Caco-2 (cell line): ENCODE measurements around the gene PPM1H. TPM values are rescaled to one million over a fixed set of nuclear protein-coding genes. Genes with fewer than 3 reads are reported as not detected.
"Not testable (repeated sequence)": the region's sequence is repeated elsewhere in the genome, so short reads cannot be mapped to it uniquely, and the experiment has no call there.

Experiments used
- BruUV-seq: library from RNA; stranded (reverse); fragments of 400-500 nt; replicated peaks from 2 replicates; lab custom pipeline; 2021; lab: Mats Ljungman, UMichigan
- CTCF ChIA-PET: fragments of 300-600 bp; sonication (Branson Sonifier 250); formaldehyde crosslinking; loops from one replicate; lab custom pipeline; 2022; ENCODE audit warnings: antibody characterized with exemption; lab: Charles Lee
- POLR2A ChIA-PET: fragments of 300-600 bp; sonication (Branson Sonifier 250); formaldehyde crosslinking; loops from one replicate; lab custom pipeline; 2022; ENCODE audit warnings: antibody characterized with exemption; lab: Charles Lee
- DNase-seq, 2 experiments: peaks; one replicate each; pipeline versions ENCODE4 v3.0.0 to v3.0.0-alpha.2; 2020 to 2022
- H3K27me3 ChIP-seq: replicated peaks from 2 replicates; pipeline ENCODE4 v1.6.0; 2011; ENCODE audit warnings: low read length; ENCODE audit not compliant: control insufficient read depth, insufficient read depth
- H3K36me3 ChIP-seq: 2 replicates; pipeline ENCODE4 v1.5.1; 2011; ENCODE audit warnings: low read length; ENCODE audit not compliant: control insufficient read depth, insufficient read depth
- H3K4me1 ChIP-seq: fragments of 250-450 bp; sonication (Bioruptor Pico); 2 replicates; pipeline ENCODE4 v1.5.1; 2020; ENCODE audit warnings: mild to moderate bottlenecking
- H3K4me3 ChIP-seq: 2 replicates; pipeline ENCODE4 v1.5.1; 2011; ENCODE audit warnings: low read depth, mild to moderate bottlenecking, control low read depth, low read length
- H3K9me3 ChIP-seq: fragments of 250-450 bp; sonication (Bioruptor Pico); 2 replicates; pipeline ENCODE4 v1.5.1; 2020; ENCODE audit warnings: mild to moderate bottlenecking, moderate library complexity
- H3K27ac Mint-ChIP-seq: one replicate; pipeline ENCODE4 v1.8.0; 2022; ENCODE audit warnings: mixed read lengths; ENCODE audit not compliant: unreplicated experiment
- H3K27me3 Mint-ChIP-seq: one replicate; pipeline ENCODE4 v1.8.0; 2022; ENCODE audit warnings: mixed read lengths; ENCODE audit not compliant: insufficient read depth, unreplicated experiment
- H3K36me3 Mint-ChIP-seq: one replicate; pipeline ENCODE4 v1.8.0; 2022; ENCODE audit warnings: mild to moderate bottlenecking, mixed read lengths; ENCODE audit not compliant: insufficient read depth, unreplicated experiment
- H3K4me1 Mint-ChIP-seq: one replicate; pipeline ENCODE4 v1.8.0; 2022; ENCODE audit warnings: low read depth, mixed read lengths; ENCODE audit not compliant: unreplicated experiment
- H3K4me3 Mint-ChIP-seq: one replicate; pipeline ENCODE4 v1.8.0; 2022; ENCODE audit warnings: mild to moderate bottlenecking, moderate library complexity, mixed read lengths; ENCODE audit not compliant: unreplicated experiment
- H3K9me3 Mint-ChIP-seq: one replicate; pipeline ENCODE4 v1.8.0; 2022; ENCODE audit warnings: mixed read lengths; ENCODE audit not compliant: unreplicated experiment
- CTCF ChIP-seq, 2 experiments: fragments of 200-600 bp in 1 of 2; IDR thresholded peaks; 1 replicate in 1 of 2; 2 replicates in 1 of 2; pipeline versions ENCODE4 v1.5.1 to v1.8.0; 2011 to 2022; ENCODE audit warnings: antibody characterized with exemption in 1 of 2, control low read depth in 1 of 2, inconsistent platforms in 1 of 2, low read depth in 1 of 2, low read length in 1 of 2, mild to moderate bottlenecking in 1 of 2, moderate library complexity in 1 of 2; ENCODE audit not compliant: insufficient read depth in 1 of 2, severe bottlenecking in 1 of 2, unreplicated experiment in 1 of 2
- intact Hi-C: fragments of 100-400 bp; cut with micrococcal nuclease; formaldehyde crosslinking; loops from one replicate; pipeline ENCODE4 v1.10.0; 2022; ENCODE audit not compliant: unreplicated experiment
- total RNA-seq: library from RNA; stranded (reverse); gene quantifications from 2 replicates; pipeline ENCODE4 v1.2.3, GENCODE V29; 2022

PPM1H gene
- total RNA-seq, 1 experiment from 2014 or later = 151 TPM

GRCh38 chr12:62882696-62883095 lies 52.3 kb downstream of the PPM1H start:
- H3K4me3 Mint-ChIP-seq = no peak overlapping the region
- H3K4me1 Mint-ChIP-seq = peaks cover 32% of the 10 kb centered on the region
- no TSS peak for BruUV-seq
- H3K9me3 ChIP-seq = no peaks in the 10 kb centered on the region
- peaks cover 7% of the 10 kb centered on the region for H3K9me3 Mint-ChIP-seq
- TF ChIP-seq CTCF (IDR thresholded peaks at IDR 0.05; ENCODE audit: insufficient read depth in 1 of 2, low read depth in 1 of 2, low read length in 1 of 2, severe bottlenecking in 1 of 2, unreplicated experiment in 1 of 2) = no peak
- H3K27me3 Mint-ChIP-seq = no peaks in the 10 kb centered on the region
- 0 out of 2 replicates have a peak, but pooled peaks cover 1% of the 10 kb centered on the region for H3K36me3 ChIP-seq
- intact Hi-C loops = no loop called here
- peaks cover 96% of the 10 kb centered on the region for H3K36me3 Mint-ChIP-seq
- POLR2A ChIA-PET = no interaction called here
- DNase-seq = no peak
- no peak overlapping the region for H3K27ac Mint-ChIP-seq
- peaks cover 49% of the 10 kb centered on the region for H3K4me1 ChIP-seq
- no peak overlapping the region for H3K4me3 ChIP-seq
- CTCF ChIA-PET = no interaction called here
- no peaks in the 10 kb centered on the region for H3K27me3 ChIP-seq

- no peaks in the 10 kb centered on the region for H3K36me3 ChIP-seq
- no peak for DNase-seq
- intact Hi-C loops = no loop called here
- POLR2A ChIA-PET = no interaction called here
- Mint-ChIP-seq H3K27ac (no peak overlapping the region), H3K27me3 (no peaks in the 10 kb centered on the region), H3K36me3 (peaks cover 96% of the 10 kb centered on the region), H3K4me1 (peaks cover 26% of the 10 kb centered on the region), H3K4me3 (no peak overlapping the region), H3K9me3 (peaks cover 1% of the 10 kb centered on the region)
- no TSS peak for BruUV-seq
- H3K4me3 ChIP-seq = no peak overlapping the region
- H3K4me1 ChIP-seq = peaks cover 45% of the 10 kb centered on the region
- no peaks in the 10 kb centered on the region for H3K27me3 ChIP-seq
- CTCF ChIA-PET = no interaction called here
- no peak for TF ChIP-seq CTCF (IDR thresholded peaks at IDR 0.05; ENCODE audit: insufficient read depth in 1 of 2, low read depth in 1 of 2, low read length in 1 of 2, severe bottlenecking in 1 of 2, unreplicated experiment in 1 of 2)
- no peaks in the 10 kb centered on the region for H3K9me3 ChIP-seq
Observed at GRCh38 chr12:62882140-62882539, 52.8 kb downstream of the PPM1H start.

- Histone ChIP-seq H3K36me3 (no peaks in the 10 kb centered on the region), H3K4me3 (no peak overlapping the region), H3K4me1 (peaks cover 52% of the 10 kb centered on the region), H3K9me3 (no peaks in the 10 kb centered on the region), H3K27me3 (no peaks in the 10 kb centered on the region)
- TF ChIP-seq CTCF (IDR thresholded peaks at IDR 0.05; ENCODE audit: insufficient read depth in 1 of 2, low read depth in 1 of 2, low read length in 1 of 2, severe bottlenecking in 1 of 2, unreplicated experiment in 1 of 2) = no peak
- Mint-ChIP-seq H3K27ac (no peak overlapping the region), H3K9me3 (no peaks in the 10 kb centered on the region), H3K4me3 (no peak overlapping the region), H3K4me1 (peaks cover 40% of the 10 kb centered on the region), H3K27me3 (no peaks in the 10 kb centered on the region), H3K36me3 (peaks cover 96% of the 10 kb centered on the region)
- DNase-seq = no peak
- POLR2A ChIA-PET = no interaction called here
- intact Hi-C loops = no loop called here
- CTCF ChIA-PET = no interaction called here
- no TSS peak for BruUV-seq
Observed at GRCh38 chr12:62879691-62880090, 55.3 kb downstream of the PPM1H start.

GRCh38 chr12:62879228-62879627 lies 55.7 kb downstream of the PPM1H start:
- H3K36me3 ChIP-seq, POLR2A ChIA-PET, CTCF ChIA-PET, intact Hi-C loops, DNase-seq, H3K4me3 ChIP-seq, H3K4me3 Mint-ChIP-seq, BruUV-seq, H3K27ac Mint-ChIP-seq, H3K9me3 ChIP-seq, H3K27me3 Mint-ChIP-seq, H3K27me3 ChIP-seq, H3K9me3 Mint-ChIP-seq: not testable (repeated sequence)
- peaks cover 94% of the 10 kb centered on the region for H3K36me3 Mint-ChIP-seq
- H3K4me1 Mint-ChIP-seq = peaks cover 40% of the 10 kb centered on the region
- peaks cover 54% of the 10 kb centered on the region for H3K4me1 ChIP-seq
